Psoas muscle (tissue), 8 donors: ENCODE measurements around the gene MESP2. TPM values are rescaled to one million over a fixed set of nuclear protein-coding genes. Genes with fewer than 3 reads are reported as not detected.
"Not testable (repeated sequence)": the region's sequence is repeated elsewhere in the genome, so short reads cannot be mapped to it uniquely, and the experiment has no call there.

Experiments used
- ATAC-seq, 4 donors: fragments of 200-7000 bp; cut with Tn5 transposase; one replicate each; pipeline ENCODE4 v1.9.1; 2020; ENCODE audit warnings: moderate library complexity in 3 of 4, mild to moderate bottlenecking in 2 of 4
- DNase-seq, 2 donors: peaks; one replicate each; pipeline ENCODE4 v3.0.0-alpha.2; 2020
- H3K27ac ChIP-seq: fragments of 200-600 bp; one replicate; pipeline ENCODE4 v1.8.0; 2022
- H3K27me3 ChIP-seq, 3 donors: fragments of 200-600 bp in 1 of 3; one replicate each; pipeline versions ENCODE4 v1.6.1 to v1.8.0; 2013 to 2022; ENCODE audit warnings: low read length in 2 of 3, mild to moderate bottlenecking in 2 of 3, moderate library complexity in 1 of 3; ENCODE audit not compliant: insufficient read depth in 3 of 3
- H3K36me3 ChIP-seq, 2 donors: fragments of 200-600 bp in 1 of 2; one replicate each; pipeline versions ENCODE4 v1.6.1 to v1.8.0; 2013 to 2022; ENCODE audit warnings: low read depth in 1 of 2, mild to moderate bottlenecking in 1 of 2, moderate library complexity in 1 of 2; ENCODE audit not compliant: insufficient read depth in 1 of 2
- H3K4me1 ChIP-seq: fragments of 200-600 bp; one replicate; pipeline ENCODE4 v1.8.0; 2022
- H3K4me3 ChIP-seq: fragments of 200-600 bp; one replicate; pipeline ENCODE4 v1.8.0; 2022; ENCODE audit warnings: mild to moderate bottlenecking
- H3K9me3 ChIP-seq: fragments of 200-600 bp; one replicate; pipeline ENCODE4 v1.8.0; 2022
- WGBS, 3 donors: extraction: QIAGEN DNeasy Blood & Tissue Kit; methylation state at CpG; one replicate each; pipeline versions ENCODE4 v1.1.6 to v1.1.7; 2013; 5-methylcytosine and 5-hydroxymethylcytosine counted together
- intact Hi-C, 2 donors: fragments of 100-400 bp; cut with DNase I; formaldehyde crosslinking; loops; one replicate each; pipeline versions ENCODE4 v1.11.0 to v1.14.2; 2022
- polyA plus RNA-seq, 3 donors: library from polyadenylated mRNA; stranded (reverse); fragments of 200-250 nt; gene quantifications; one replicate each; pipeline ENCODE4 v1.2.3, GENCODE V29; 2013
- total RNA-seq, 4 donors: library from RNA; stranded (reverse); fragmentation: NEBNext Ultra II Directional in 2 of 4; extraction: Animal tissue kit (Norgen Biotek cat#: 25700) in 2 of 4; gene quantifications; one replicate each; pipeline versions ENCODE4 v1.2.1 to v1.2.4, GENCODE V29; 2021 to 2023
- TF ChIP-seq, protein P1 (sequence below): fragments of 200-600 bp; IDR thresholded peaks from one replicate; pipeline ENCODE4 v1.8.0; 2022; ENCODE audit warnings: antibody characterized with exemption
- donor health status: healthy with polysubstance abuse.
- donor health status: DM: no; HTN: no; CAD: no; lungs with moderate emphysema.
- donor health status: Bipolar disorder and iron deficiency.
- donor health status: healthy.
- donor health status: DM: yes; HTN: yes; CAD: no.
- donor health status: DM: no; HTN: no; CAD: no.
- donor health status: DM: no; HTN: no; CAD: no.
- donor health status: DM: yes; HTN: yes; CAD: no.

MESP2 gene
- total and polyA plus RNA-seq, 7 donors: 0.17 to 0.38 (median 0.20) TPM; not detected in 4

DNA sequence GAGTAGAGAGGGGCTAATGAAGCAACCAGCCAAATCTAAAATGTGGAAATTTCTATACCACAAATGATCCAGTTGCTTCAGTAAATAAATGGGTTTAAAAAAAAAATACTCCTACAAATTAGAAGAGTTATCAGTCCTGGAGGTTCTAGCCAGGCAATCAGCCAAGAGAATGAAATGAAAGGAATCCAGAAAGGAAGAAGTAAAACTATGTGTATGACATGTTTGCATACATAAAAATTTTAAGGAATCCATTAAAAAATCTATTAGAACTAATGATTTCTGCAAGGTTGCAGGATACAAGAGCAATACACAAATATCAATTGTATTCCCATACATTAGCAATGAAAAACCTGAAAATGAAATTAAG lies 9.6 kb downstream of the MESP2 start:
- ATAC-seq: no peak
- no peaks in the 10 kb centered on the region for H3K4me1 ChIP-seq
- TF ChIP-seq, protein P1, sequence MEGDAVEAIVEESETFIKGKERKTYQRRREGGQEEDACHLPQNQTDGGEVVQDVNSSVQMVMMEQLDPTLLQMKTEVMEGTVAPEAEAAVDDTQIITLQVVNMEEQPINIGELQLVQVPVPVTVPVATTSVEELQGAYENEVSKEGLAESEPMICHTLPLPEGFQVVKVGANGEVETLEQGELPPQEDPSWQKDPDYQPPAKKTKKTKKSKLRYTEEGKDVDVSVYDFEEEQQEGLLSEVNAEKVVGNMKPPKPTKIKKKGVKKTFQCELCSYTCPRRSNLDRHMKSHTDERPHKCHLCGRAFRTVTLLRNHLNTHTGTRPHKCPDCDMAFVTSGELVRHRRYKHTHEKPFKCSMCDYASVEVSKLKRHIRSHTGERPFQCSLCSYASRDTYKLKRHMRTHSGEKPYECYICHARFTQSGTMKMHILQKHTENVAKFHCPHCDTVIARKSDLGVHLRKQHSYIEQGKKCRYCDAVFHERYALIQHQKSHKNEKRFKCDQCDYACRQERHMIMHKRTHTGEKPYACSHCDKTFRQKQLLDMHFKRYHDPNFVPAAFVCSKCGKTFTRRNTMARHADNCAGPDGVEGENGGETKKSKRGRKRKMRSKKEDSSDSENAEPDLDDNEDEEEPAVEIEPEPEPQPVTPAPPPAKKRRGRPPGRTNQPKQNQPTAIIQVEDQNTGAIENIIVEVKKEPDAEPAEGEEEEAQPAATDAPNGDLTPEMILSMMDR: no peak

DNA sequence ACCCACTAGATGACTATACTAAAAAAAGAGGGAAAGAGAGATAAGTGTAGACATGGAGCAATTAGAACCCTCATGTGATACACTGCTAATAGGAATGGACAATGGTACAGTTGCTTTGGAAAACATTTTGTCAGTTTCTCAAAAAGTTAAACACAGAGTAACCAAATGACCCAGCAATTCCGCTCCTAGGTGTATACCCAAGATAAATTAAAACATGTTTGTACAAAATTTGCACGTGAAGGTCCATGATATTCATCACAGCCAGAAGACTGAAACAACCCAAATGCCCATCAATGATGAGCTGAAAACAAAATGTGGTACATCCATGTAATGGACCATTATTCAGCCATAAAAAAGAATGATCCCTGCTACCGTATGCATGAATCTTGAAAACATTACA lies 11.8 kb downstream of the MESP2 start:
- DNase-seq: no peak
- H3K4me1 ChIP-seq: no peaks in the 10 kb centered on the region
- 92 to 94% (median 93%) methylated on average over 3 of the region's 3 CpGs for WGBS, 3 donors

More for the DNA sequence above, 9.6 kb downstream of the MESP2 start:
- intact Hi-C loops: no loop called here
- Histone ChIP-seq H3K27ac (no peak overlapping the region), H3K36me3 (no peaks in the 10 kb centered on the region), H3K4me3 (no peak overlapping the region), H3K27me3 (no peaks in the 10 kb centered on the region), H3K9me3 (no peaks in the 10 kb centered on the region)
- DNase-seq: no peak

DNA sequence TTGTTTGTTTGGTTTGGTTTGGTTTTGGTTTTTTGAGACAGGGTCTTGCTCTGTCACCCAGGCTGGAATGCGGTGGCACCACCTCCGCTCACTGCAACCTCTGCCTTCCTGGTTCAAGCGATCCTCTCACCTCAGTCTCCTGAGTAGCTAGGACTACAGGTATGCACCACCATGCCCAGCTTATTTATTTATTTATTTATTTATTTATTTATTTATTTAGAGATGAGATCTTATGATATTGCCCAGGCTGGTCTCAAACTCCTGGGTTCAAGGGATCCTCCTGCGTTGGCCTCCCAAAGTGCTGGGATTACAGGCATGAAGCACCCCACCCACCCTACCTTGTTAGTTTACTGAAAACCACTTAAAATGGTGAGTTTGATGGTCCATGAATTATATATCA lies 12.5 kb downstream of the MESP2 start:
- H3K27ac ChIP-seq, ATAC-seq, DNase-seq, intact Hi-C loops, H3K4me3 ChIP-seq, H3K9me3 ChIP-seq, H3K36me3 ChIP-seq, H3K4me1 ChIP-seq, H3K27me3 ChIP-seq: not testable (repeated sequence)
- 97 to 99% (median 99%) methylated on average over 4 of the region's 4 CpGs for WGBS, 3 donors

More for the DNA sequence above, 11.8 kb downstream of the MESP2 start:
- Histone ChIP-seq H3K27me3 (no peaks in the 10 kb centered on the region), H3K9me3 (no peaks in the 10 kb centered on the region), H3K4me3 (no peak overlapping the region), H3K36me3 (no peaks in the 10 kb centered on the region), H3K27ac (no peak overlapping the region)
- no peak for ATAC-seq
- intact Hi-C loops: no loop called here
- TF ChIP-seq, protein P1: no peak

DNA sequence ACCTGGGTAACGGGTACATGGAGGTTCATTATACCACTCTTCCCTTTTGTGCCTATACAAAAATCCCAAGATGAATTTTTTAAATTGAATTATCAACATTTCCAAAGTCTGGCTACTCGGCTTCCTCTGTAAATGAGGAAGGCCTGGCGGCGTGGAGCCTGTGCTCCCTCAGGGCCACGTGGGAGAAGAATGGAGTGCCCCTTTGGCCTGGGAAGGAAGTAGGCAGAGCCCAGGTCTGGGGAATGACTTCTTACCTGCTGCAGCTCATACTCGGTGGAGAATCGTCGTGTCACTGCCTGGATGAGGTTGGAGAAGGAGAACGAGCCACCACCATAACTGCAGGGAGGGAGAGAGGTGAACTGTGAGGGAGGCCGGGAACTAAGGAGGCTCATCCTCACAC lies 14.1 kb downstream of the MESP2 start:
- H3K27me3 ChIP-seq: no peaks in the 10 kb centered on the region
- H3K9me3 ChIP-seq: no peaks in the 10 kb centered on the region
- H3K4me3 ChIP-seq: no peak overlapping the region
- H3K27ac ChIP-seq: no peak overlapping the region
- TF ChIP-seq, protein P1: no peak
- intact Hi-C loops: no loop called here
- DNase-seq (no peak), ATAC-seq (no peak)
- 65 to 73% (median 72%) methylated on average over 10 of the region's 10 CpGs for WGBS, 3 donors
- H3K36me3 ChIP-seq: no peaks in the 10 kb centered on the region
- H3K4me1 ChIP-seq: no peaks in the 10 kb centered on the region

DNA sequence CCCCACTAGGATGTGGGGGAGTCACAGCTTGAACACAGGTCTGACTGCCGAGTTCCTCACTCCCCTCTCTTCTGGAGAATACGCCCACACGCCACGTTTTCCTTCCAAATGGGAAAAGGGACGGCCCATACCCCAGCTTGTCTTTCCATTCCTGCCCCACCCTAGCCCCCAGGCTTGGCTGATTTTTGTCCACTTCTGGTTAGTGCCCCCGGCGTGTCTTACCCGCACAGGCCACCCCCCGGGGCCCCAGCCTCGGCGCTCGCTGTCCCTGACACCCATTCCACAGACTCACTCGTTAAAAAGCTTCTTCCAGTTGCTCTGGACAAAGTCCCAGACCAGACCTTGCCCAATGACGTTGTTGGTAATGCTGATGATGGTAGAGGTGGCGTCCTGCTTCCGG lies 14.5 kb downstream of the MESP2 start:
- WGBS, 3 donors: 82 to 87% (median 83%) methylated on average over 16 of the region's 16 CpGs
- H3K27me3 ChIP-seq: no peaks in the 10 kb centered on the region
- peaks cover under 1% of the 10 kb centered on the region for H3K9me3 ChIP-seq
- no peaks in the 10 kb centered on the region for H3K36me3 ChIP-seq
- no peak overlapping the region for H3K27ac ChIP-seq
- H3K4me1 ChIP-seq: no peaks in the 10 kb centered on the region
- TF ChIP-seq, protein P1: no peak
- ATAC-seq (no peak), DNase-seq (peak in 1 of 2 donors; percentile 34)
- intact Hi-C loops: no loop called here
- no peak overlapping the region for H3K4me3 ChIP-seq
